HEK293T (cell line): Measurements from ENCODE around the gene WDR37.

Experiments
- ARNT ChIP-seq: fragments of 450-650 bp; IDR thresholded peaks from 2 replicates; pipeline ENCODE4 v1.6.1; 2017; ENCODE audit warnings: mild to moderate bottlenecking
- BHLHE40 ChIP-seq: fragments of 450-650 bp; IDR thresholded peaks from 2 replicates; pipeline ENCODE4 v1.6.1; 2016; ENCODE audit warnings: mild to moderate bottlenecking, moderate library complexity, borderline replicate concordance
- FOXK2 ChIP-seq: fragments of 450-650 bp; IDR thresholded peaks from 2 replicates; pipeline ENCODE4 v1.6.1; 2016; ENCODE audit warnings: mild to moderate bottlenecking
- FOXM1 ChIP-seq: fragments of 450-650 bp; IDR thresholded peaks from 2 replicates; pipeline ENCODE4 v1.6.1; 2017; ENCODE audit warnings: mild to moderate bottlenecking, borderline replicate concordance
- HDGF ChIP-seq: fragments of 450-650 bp; IDR thresholded peaks from 2 replicates; pipeline ENCODE4 v1.6.1; 2017; ENCODE audit warnings: antibody characterized with exemption, borderline replicate concordance
- L3MBTL2 ChIP-seq: fragments of 450-650 bp; conservative IDR thresholded peaks from 2 replicates; pipeline ENCODE4 v1.6.1; 2016; ENCODE audit warnings: mild to moderate bottlenecking
- LEF1 ChIP-seq: fragments of 450-650 bp; IDR thresholded peaks from 2 replicates; pipeline ENCODE4 v1.6.1; 2017; ENCODE audit warnings: mild to moderate bottlenecking, borderline replicate concordance
- PKNOX1 ChIP-seq: fragments of 450-650 bp; IDR thresholded peaks from 2 replicates; pipeline ENCODE4 v1.6.1; 2016
- SP1 ChIP-seq: fragments of 450-650 bp; IDR thresholded peaks from 2 replicates; pipeline ENCODE4 v1.6.1; 2017
- TARDBP ChIP-seq: fragments of 450-650 bp; IDR thresholded peaks from 2 replicates; pipeline ENCODE4 v1.6.1; 2016
- ZNF384 ChIP-seq: fragments of 450-650 bp; IDR thresholded peaks from 2 replicates; pipeline ENCODE4 v1.6.1; 2016

- TF ChIP-seq L3MBTL2, result no peak
- TF ChIP-seq ARNT, result no peak
- TF ChIP-seq FOXK2, result no peak
- TF ChIP-seq FOXM1, result no peak
- TF ChIP-seq HDGF, result no peak
- no peak for TF ChIP-seq TARDBP
- no peak for TF ChIP-seq BHLHE40
- no peak for TF ChIP-seq SP1
- TF ChIP-seq PKNOX1, result no peak
- TF ChIP-seq ZNF384, result no peak
- TF ChIP-seq LEF1, result no peak
Measured at GRCh38 chr10:1153251-1153763, 97.1 kb downstream of the WDR37 start.
